GM12864 (cell line): ENCODE measurements around the gene QRICH2.
"Not testable (repeated sequence)": the region's sequence is repeated elsewhere in the genome, so short reads cannot be mapped to it uniquely, and the experiment has no call there.

ENCODE experiments used
- DNase-seq: peaks from one replicate; pipeline ENCODE4 v3.0.0-alpha.2; 2011; ENCODE audit warnings: low read depth
- H3K4me3 ChIP-seq: 2 replicates; pipeline ENCODE4 v1.5.1; 2011; ENCODE audit warnings: mild to moderate bottlenecking, low read depth, low read length, control low read depth
- CTCF ChIP-seq: IDR thresholded peaks from 2 replicates; pipeline ENCODE4 v1.5.1; 2011; ENCODE audit warnings: low read depth, mild to moderate bottlenecking, moderate library complexity, low read length, control low read depth, inconsistent platforms; ENCODE audit errors: missing control alignments

QRICH2 gene

GRCh38 chr17:76353599-76354316 lies 45.7 kb upstream of the QRICH2 start, which contains the start of gene PRPSAP1:
Gene PRPSAP1 (minus strand): TSS chr17:76353916. CDS start chr17:76353703, 213 bp downstream.
- TF ChIP-seq CTCF = no peak

GRCh38 chr17:76353004-76353598 lies 45.0 kb upstream of the QRICH2 start:
- no peak for TF ChIP-seq CTCF
- DNase-seq = no peak
- H3K4me3 ChIP-seq = peak overlapping the region; percentile 71

More at GRCh38 chr17:76353599-76354316, 45.7 kb upstream of the QRICH2 start, which contains the start of gene PRPSAP1:
- peak within 1 kb of the TSS; percentile 71 for H3K4me3 ChIP-seq
- DNase-seq = peak; percentile 74

DNA sequence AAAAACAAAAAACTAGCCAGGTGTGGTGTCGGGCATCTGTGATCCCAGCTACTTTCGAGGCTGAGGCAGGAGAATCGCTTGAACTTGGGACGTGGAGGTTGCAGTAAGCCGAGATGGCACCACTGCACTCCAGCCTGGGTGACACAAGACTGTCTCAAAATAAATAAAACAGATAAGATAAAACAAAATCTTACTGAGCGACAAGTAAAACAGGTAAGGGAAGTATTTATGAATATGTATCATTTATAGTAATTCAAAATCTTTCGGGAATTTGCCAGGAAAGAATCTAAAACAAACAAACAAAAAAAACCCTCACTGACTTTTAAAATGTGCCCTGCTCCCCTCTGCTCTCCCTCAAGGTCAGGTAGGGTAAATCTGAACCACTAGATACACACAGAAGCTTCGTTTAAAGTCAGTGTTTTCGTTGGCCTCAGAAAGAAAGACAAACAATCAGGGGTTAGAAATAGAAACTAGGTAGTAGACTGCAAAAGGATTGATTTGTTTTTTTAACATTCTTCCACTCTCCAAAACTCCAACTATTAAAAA lies 43.5 kb upstream of the QRICH2 start:
- TF ChIP-seq CTCF = no peak

GRCh38 chr17:76350463-76350862 lies 42.4 kb upstream of the QRICH2 start:
- no peak overlapping the region for H3K4me3 ChIP-seq
- no peak for DNase-seq
- no peak for TF ChIP-seq CTCF

More for the DNA sequence above, 43.5 kb upstream of the QRICH2 start:
- no peak for DNase-seq
- H3K4me3 ChIP-seq = no peak overlapping the region

GRCh38 chr17:76346936-76347335 lies 38.9 kb upstream of the QRICH2 start:
- not testable (repeated sequence) for DNase-seq, H3K4me3 ChIP-seq

DNA sequence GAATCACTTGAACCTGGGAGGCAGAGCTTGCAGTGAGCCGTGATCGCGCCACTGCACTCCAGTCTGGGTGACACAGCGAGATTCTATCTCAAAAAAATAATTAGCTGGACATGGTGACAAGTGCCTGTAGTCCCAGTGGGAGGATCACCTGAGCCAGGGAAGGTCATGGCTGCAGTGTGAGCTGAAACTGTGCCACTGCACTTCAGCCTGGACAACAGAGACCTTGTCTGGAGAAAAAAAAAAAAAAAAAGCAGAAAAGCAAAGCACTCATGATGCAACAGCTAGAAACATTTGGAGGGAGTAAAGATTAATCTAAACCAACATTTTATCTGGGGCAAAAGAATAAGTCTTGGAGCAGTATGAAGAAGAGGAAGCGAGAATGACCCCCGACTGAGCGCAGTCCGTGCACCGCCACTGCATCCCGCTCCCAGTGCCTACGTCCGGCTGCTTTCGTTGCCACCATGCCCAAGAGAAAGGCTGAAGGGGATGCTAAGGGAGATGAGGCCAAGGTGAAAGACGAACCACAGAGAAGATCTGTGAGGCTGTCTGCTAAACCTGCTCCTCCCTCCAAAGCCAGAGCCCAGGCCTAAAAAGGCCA lies 37.4 kb upstream of the QRICH2 start:
- no peak for TF ChIP-seq CTCF
- no peak overlapping the region for H3K4me3 ChIP-seq
- no peak for DNase-seq

GRCh38 chr17:76343106-76343505 lies 35.0 kb upstream of the QRICH2 start:
- H3K4me3 ChIP-seq = no peak overlapping the region
- DNase-seq = no peak
- no peak for TF ChIP-seq CTCF
